ENCODE results near the gene RAB17. TPM values are rescaled to one million over a fixed set of nuclear protein-coding genes. Genes with fewer than 3 reads are reported as not detected.

The RAB17 gene
- total RNA-seq, 1 experiment from 2014 or later: 86.3 TPM

DNA sequence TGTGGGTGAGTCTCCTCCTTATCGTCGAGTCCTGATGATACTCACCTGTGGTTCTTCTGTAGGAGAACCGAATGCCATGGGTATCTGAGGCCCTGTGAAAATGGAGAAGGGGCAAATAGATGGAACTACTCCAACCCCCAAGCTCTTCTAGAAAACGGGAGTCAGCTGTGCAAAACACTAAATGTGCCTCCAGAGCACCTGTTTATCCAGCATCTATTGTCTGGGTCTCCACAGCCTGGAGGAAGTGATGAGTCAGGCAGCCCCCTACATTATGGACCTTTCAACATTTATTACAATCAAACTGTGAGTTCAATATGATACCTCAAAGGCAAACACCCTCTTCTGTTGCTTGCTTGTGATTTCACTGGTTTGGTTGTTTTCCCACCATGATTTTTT lies 27.1 kb upstream of the RAB17 start:
- Histone ChIP-seq H3K4me3 (no peak overlapping the region), H3F3A (ENCODE audit: insufficient read depth, low read depth) (peaks cover 20% of the 10 kb centered on the region; the same call in 1 of the 2 replicates), H4K20me1 (ENCODE audit: insufficient read depth) (no peaks in the 10 kb centered on the region), H3K9me3 (ENCODE audit: insufficient read depth, low read depth) (no peaks in the 10 kb centered on the region), H3K36me3 (ENCODE audit: low read depth) (no peaks in the 10 kb centered on the region), H3K27ac (no peak overlapping the region), H3K4me1 (replicated peaks; ENCODE audit: insufficient read depth) (peaks cover 19% of the 10 kb centered on the region), H2AFZ (no peak overlapping the region), H3K9me2 (ENCODE audit: insufficient read depth) (no peaks in the 10 kb centered on the region), H3K27me3 (ENCODE audit: insufficient read depth, low read depth) (no peaks in the 10 kb centered on the region), H3K4me2 (no peak overlapping the region), H3K79me2 (ENCODE audit: low read depth) (no peaks in the 10 kb centered on the region)
- no TSS peak for BruUV-seq (replicated peaks)
- no peak for DNase-seq
- ChIA-PET CTCF (no interaction called here), POLR2A (ENCODE audit: unreplicated experiment) (interaction anchor here (1.2 kb wide), 1 partner anchor 25 kb away, joined by 11 read pairs; no protein-coding TSS in a partner anchor)
- TF ChIP-seq EZH2 (IDR thresholded peaks at IDR 0.05; ENCODE audit: low read depth): no peak
- TF ChIP-seq CTCF (conservative IDR thresholded peaks at IDR 0.05): no peak
- intact Hi-C loops (cut with micrococcal nuclease; ENCODE audit: unreplicated experiment): no loop called here

- Histone ChIP-seq H3K36me3 (ENCODE audit: low read depth) (no peaks in the 10 kb centered on the region), H3F3A (ENCODE audit: insufficient read depth, low read depth) (peaks cover 20% of the 10 kb centered on the region; the same call in 1 of the 2 replicates), H4K20me1 (ENCODE audit: insufficient read depth) (no peaks in the 10 kb centered on the region), H3K27me3 (ENCODE audit: insufficient read depth, low read depth) (no peaks in the 10 kb centered on the region), H3K4me2 (no peak overlapping the region), H3K4me3 (no peak overlapping the region), H3K4me1 (replicated peaks; ENCODE audit: insufficient read depth) (peaks cover 19% of the 10 kb centered on the region), H3K79me2 (ENCODE audit: low read depth) (no peaks in the 10 kb centered on the region), H3K27ac (no peak overlapping the region), H2AFZ (no peak overlapping the region), H3K9me3 (ENCODE audit: insufficient read depth, low read depth) (no peaks in the 10 kb centered on the region), H3K9me2 (ENCODE audit: insufficient read depth) (no peaks in the 10 kb centered on the region)
- TF ChIP-seq CTCF (conservative IDR thresholded peaks at IDR 0.05) (no peak), EZH2 (IDR thresholded peaks at IDR 0.05; ENCODE audit: low read depth) (no peak)
- peak in 1 of 2 experiments; percentile 50 for DNase-seq
- no TSS peak for BruUV-seq (replicated peaks)
- ChIA-PET POLR2A (ENCODE audit: unreplicated experiment) (interaction anchor here (0.6 to 1.2 kb wide), 3 partner anchors 25 to 86 kb away, joined by 3 to 11 read pairs (median 7); no protein-coding TSS in a partner anchor), CTCF (no interaction called here)
- intact Hi-C loops (cut with micrococcal nuclease; ENCODE audit: unreplicated experiment): no loop called here
These were observed 26.4 kb upstream of the RAB17 start for GRCh38 chr2:237616734-237617586.

DNA sequence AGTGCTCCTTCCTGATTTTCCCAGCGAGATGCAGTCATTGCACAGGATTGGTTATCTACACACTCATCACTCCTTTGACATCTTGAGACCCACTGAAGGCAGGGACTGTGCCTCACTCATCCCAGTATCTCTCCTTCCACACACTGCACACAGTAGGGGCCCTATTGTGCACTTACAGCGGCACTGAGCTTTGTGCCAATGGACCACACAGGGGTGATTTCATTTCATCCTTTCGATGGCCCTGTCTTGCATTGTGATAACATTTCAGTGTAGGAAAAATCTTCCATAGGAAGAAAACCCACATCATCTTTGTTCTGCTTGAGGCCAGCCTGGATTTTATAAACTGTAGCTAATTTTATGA lies 25.8 kb upstream of the RAB17 start:
- no peak overlapping the region for H2AFZ ChIP-seq
- H3F3A ChIP-seq (ENCODE audit: insufficient read depth, low read depth): peaks cover 20% of the 10 kb centered on the region; the same call in 1 of the 2 replicates
- H3K4me1 ChIP-seq (replicated peaks; ENCODE audit: insufficient read depth): peaks cover 19% of the 10 kb centered on the region
- CTCF ChIA-PET: no interaction called here
- no peaks in the 10 kb centered on the region for H3K27me3 ChIP-seq (ENCODE audit: insufficient read depth, low read depth)
- no peaks in the 10 kb centered on the region for H3K36me3 ChIP-seq (ENCODE audit: low read depth)
- H3K9me2 ChIP-seq (ENCODE audit: insufficient read depth): no peaks in the 10 kb centered on the region
- DNase-seq: no peak
- no peak overlapping the region for H3K4me2 ChIP-seq
- no peak overlapping the region for H3K4me3 ChIP-seq
- POLR2A ChIA-PET (ENCODE audit: unreplicated experiment): interaction anchor here (0.6 to 0.7 kb wide), 2 partner anchors 71 to 86 kb away, joined by 3 to 7 read pairs; no protein-coding TSS in a partner anchor
- no peaks in the 10 kb centered on the region for H4K20me1 ChIP-seq (ENCODE audit: insufficient read depth)
- BruUV-seq (replicated peaks): no TSS peak
- H3K27ac ChIP-seq: no peak overlapping the region
- TF ChIP-seq CTCF (conservative IDR thresholded peaks at IDR 0.05): no peak
- TF ChIP-seq EZH2 (IDR thresholded peaks at IDR 0.05; ENCODE audit: low read depth): no peak
- intact Hi-C loops (cut with micrococcal nuclease; ENCODE audit: unreplicated experiment): no loop called here
- no peaks in the 10 kb centered on the region for H3K79me2 ChIP-seq (ENCODE audit: low read depth)
- no peaks in the 10 kb centered on the region for H3K9me3 ChIP-seq (ENCODE audit: insufficient read depth, low read depth)

Data from PC-9 (cell line).